ENCODE results near the gene TTC3.

TTC3 gene

GRCh38 chr21:37208056-37208721, 135.1 kb downstream of the TTC3 start:
- peak; percentile 78 for DNase-seq (ENCODE audit: low spot score)
- TF ChIP-seq CTCF (IDR thresholded peaks at IDR 0.05; ENCODE audit: extremely low read depth, missing control alignments), result no peak

DNA sequence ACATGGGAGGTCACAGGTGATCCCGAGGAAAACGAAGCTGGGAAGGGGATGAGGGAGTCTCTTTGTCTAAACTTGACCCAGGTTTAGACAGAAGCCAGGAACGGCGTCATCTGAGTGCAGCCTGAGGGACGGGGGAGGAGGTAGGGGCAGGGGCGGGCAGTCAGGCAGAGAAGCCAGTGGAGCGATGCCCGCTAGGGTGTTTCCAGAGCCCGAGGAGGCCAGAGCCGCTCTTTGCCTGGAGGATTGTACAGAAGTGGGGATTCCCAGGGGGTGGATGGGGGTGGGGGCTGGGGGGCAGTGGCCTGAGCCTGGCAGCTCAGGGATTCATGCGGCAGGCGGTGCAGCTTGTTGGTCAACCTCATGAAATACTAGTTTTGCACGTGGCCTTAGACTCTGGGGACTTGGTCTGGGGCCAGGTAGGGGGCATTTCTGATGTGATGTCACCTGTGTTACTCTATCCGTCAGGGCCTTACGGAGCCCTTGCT, 135.7 kb downstream of the TTC3 start:
- peak; percentile 73 for DNase-seq (ENCODE audit: low spot score)
- TF ChIP-seq CTCF (IDR thresholded peaks at IDR 0.05; ENCODE audit: extremely low read depth, missing control alignments), result no peak

DNA sequence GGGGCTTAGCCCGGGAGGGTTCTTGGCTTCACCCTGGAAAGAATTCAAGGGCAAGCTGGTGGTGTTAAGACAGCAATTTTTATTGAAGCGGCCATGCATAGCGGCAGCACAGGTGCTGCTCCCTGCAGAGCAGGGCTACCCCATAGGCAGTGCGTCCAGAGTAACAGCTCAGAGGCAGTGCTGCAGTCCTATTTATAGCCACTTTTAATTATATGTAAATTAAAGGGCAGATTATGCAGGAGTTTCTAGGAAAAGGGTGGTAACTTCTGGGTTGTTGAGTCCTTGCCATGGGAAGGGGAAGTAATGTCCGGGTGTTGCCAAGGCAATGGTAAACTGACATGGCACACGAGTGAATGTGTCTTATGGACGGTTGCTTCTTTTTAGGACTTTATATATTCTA, 137.1 kb downstream of the TTC3 start:
- no peak for DNase-seq (ENCODE audit: low spot score)
- no peak for TF ChIP-seq CTCF (IDR thresholded peaks at IDR 0.05; ENCODE audit: extremely low read depth, missing control alignments)

DNA sequence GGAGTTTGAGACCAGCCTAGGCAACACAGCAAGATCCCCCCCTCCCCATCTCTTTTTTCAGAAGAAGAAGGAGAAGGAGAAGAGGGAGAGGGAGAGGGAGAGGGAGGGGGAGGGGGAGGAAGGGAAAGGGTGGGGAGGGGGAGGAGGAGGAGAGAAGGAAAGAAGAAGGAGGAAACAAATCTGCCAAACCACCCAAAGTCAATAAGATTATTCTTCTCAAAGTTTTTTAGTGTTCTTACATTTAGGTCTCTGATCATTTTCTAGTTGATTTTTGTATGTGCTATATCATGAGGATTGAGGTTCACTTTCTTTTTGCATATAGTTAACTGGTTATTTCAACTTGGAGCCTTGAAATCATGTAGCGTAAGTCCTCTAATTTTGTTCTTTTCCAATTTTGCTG, 137.7 kb downstream of the TTC3 start:
- no peak for DNase-seq (ENCODE audit: low spot score)

DNA sequence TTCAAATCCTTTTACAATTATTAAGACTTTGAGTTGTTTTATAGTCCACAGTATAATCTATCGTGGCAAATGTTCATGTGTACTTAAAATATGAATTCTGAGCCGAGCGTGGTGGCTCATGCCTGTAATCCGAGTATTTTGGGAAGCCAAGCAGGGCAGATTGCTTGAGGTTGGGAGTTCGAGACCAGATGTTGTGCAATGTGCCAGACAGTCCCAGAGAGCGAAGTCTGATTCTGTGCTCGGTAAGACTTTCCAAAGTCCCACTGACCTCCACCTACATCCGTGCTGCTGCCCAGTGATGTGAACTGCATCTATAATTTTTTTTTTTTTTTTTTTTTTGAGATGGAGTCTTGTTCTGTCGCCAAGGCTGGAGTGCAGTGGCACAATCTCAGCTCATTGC, 141.9 kb downstream of the TTC3 start:
- no peak for DNase-seq (ENCODE audit: low spot score)

More for the DNA sequence above, 137.7 kb downstream of the TTC3 start:
- no peak for TF ChIP-seq CTCF (IDR thresholded peaks at IDR 0.05; ENCODE audit: extremely low read depth, missing control alignments)

GRCh38 chr21:37219761-37220432, 146.8 kb downstream of the TTC3 start:
- no peak for DNase-seq (ENCODE audit: low spot score)
- no peak for TF ChIP-seq CTCF (IDR thresholded peaks at IDR 0.05; ENCODE audit: extremely low read depth, missing control alignments)

More for the DNA sequence above, 141.9 kb downstream of the TTC3 start:
- TF ChIP-seq CTCF (IDR thresholded peaks at IDR 0.05; ENCODE audit: extremely low read depth, missing control alignments), result no peak

- peak; percentile 46 for DNase-seq (ENCODE audit: low spot score)
Measured at GRCh38 chr21:37220433-37220980, 147.5 kb downstream of the TTC3 start.

More at GRCh38 chr21:37220433-37220980, 147.5 kb downstream of the TTC3 start:
- no peak for TF ChIP-seq CTCF (IDR thresholded peaks at IDR 0.05; ENCODE audit: extremely low read depth, missing control alignments)

Measured in GM20000 (cell line).